Stimulated activated CD4-positive, alpha-beta T cell treated with anti-CD3 and anti-CD28 coated beads, Interleukin-1b, Interleukin-23, amount 100 ng/mL, for 24 hours (primary cell): Measurements from ENCODE around the gene ATP8B1.
"Not testable (repeated sequence)": the region's sequence is repeated elsewhere in the genome, so short reads cannot be mapped to it uniquely, and the experiment has no call there.

Experiments
- DNase-seq, 4 experiments: peaks; one replicate each; pipeline ENCODE4 v3.0.0-alpha.2; 2020; ENCODE audit warnings: low read depth in 4 of 4, low spot score in 1 of 4

The ATP8B1 gene

DNA sequence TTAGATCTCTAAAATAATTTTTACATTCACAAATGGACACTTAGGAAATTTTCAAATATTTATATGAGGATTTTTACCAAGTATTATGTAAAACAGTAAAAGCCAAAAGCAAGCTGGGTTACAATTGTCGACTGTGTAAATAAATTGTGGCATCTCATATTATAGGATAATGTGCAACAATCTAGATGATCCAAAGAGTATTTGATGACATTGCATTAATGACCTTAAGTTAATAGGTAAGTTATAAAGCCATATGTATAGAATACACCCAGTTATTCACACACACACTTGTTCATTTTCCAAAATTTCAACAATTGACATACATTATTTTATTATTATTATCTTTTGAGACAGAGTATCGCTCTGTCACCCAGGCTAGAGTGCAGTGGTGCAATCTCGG, 69.3 kb downstream of the ATP8B1 start:
- DNase-seq, result no peak

DNA sequence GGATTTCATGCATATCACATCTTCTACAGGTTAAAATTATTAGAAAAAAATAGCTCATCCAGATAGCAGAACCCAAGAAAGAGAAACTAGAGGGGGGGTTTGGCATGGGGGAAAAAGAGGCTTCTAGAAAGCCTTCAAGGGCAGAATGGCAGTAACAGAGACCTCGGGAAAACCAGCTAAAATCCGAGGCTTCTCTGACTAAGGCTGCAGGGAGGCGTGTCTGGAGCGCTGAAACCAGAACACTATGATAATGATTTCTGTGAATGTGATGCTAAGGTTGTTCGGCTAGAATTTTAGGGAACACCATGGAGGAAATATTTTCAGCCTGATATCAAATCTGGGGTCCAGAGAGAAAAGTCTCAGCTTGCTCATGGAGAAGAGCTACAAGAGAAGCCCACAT, 73.0 kb downstream of the ATP8B1 start:
- DNase-seq, result no peak

DNA sequence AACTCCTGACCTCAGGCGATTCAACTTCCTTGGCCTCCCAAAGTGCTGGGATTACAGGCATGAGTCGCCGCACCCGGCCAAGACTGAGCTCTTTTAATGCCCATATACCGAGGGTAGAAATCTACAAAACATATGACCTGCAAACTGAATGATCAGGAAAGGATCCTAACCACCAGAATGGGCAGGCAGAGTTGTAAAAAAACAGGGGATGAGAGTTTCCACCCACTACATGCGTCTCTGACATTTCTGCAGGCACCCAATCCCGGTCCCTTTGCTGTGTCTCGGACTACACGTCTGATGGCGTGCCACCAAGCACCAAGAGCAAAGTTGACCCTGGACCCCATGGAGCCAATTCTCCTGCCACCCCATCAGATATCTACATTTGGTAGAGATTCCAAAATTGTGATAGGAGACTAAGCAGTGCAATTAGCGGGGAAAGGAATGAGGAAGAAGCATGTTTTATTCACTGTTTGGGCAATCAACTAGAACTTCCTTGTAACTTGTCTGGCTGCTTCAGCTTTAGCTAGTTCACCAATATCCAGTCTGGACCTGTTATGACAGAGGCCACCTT, 74.1 kb downstream of the ATP8B1 start:
- DNase-seq, result no peak

DNA sequence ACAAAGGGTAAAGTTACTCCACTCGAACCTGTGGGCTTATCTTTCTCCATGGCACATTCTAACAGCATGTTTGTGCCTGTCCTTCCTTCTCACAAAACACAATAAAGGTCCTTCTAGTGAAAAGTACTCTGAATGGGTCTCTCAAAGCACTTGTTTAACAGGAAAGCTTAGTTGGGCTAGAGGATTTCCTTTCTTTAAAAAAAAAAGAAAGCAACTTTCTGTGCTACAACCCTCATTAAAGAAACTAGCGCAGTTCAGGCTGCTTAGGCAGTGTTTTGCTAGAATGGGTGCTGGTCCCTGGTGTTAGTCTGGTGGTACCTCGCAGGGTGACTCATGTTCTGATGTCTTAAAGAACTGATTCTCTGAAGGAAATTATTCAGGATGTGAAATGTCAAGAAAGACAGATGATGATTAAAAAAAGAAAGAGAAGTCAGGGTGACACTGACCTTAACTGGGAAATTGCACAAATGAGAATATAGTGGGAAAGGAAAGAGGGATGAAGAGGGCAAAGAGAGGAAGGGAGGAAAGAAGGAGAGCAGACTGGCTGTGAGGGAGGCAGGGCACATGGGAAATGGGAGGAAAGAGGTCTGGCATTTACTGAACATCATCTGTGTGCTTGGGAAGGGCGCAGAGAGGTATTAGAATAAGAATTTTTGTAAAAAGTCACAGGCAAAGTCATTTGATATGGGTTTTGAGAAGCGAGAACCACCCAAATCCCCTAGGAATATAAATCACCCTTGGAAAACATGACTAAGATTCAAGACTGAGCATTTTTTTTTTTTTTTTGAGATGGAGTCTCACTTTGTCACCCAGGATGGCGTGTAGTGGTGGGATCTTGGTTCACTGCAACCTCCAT, 74.9 kb downstream of the ATP8B1 start:
- DNase-seq, result no peak

DNA sequence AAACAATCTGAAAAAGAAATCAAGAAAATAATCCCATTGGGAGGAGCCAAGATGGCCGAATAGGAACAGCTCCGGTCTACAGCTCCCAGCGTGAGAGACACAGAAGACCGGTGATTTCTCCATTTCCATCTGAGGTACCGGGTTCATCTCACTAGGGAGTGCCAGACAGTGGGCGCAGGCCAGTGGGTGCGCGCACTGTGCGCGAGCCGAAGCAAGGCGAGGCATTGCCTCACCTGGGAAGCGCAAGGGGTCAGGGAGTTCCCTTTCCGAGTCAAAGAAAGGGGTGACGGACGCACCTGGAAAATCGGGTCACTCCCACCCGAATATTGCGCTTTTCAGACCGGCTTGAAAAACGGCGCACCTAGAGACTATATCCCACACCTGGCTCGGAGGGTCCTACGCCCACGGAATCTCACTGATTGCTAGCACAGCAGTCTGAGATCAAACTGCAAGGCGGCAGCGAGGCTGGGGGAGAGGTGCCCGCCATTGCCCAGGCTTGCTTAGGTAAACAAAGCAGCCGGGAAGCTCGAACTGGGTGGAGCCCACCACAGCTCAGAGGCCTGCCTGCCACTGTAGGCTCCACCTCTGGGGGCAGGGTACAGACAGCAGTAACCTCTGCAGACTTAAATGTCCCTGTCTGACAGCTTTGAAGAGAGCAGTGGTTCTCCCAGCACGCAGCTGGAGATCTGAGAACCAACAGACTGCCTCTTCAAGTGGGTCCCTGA, 83.7 kb downstream of the ATP8B1 start:
- not testable (repeated sequence) for DNase-seq

DNA sequence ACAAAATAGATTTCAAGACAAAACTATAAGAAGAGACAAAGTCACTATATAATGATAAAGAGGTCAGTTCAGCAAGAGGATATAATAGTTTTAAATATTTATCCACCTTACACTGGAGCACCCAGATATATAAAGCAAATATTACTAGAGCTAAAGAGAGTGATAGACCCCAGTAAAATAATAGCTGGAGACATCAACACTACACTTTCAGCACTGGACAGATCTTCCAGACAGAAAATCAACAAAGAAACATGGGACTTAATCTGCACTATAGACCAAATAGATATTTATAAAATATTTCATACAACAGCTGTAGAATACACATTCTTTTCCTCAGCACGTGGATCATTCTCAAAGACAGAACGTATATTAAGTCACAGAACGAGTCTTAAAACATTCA, 86.6 kb downstream of the ATP8B1 start:
- no peak for DNase-seq

DNA sequence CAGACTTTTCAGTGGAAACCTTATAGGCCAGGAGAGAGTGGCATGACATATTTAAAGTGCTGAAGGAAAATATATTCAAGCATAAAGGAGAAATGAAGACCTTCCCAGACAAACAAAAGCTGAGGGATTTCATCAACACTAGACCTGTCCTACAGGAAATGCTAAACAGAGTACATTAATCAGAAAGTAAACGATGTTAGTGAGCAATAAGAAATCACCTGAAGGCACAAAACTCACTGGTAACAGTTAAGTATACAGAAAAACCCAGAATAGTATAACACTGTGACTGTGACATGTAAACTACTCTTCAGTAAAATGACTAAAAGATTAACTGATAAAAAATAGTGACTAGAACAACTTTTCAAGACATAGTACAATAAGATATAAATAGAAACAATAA, 87.4 kb downstream of the ATP8B1 start:
- no peak for DNase-seq

DNA sequence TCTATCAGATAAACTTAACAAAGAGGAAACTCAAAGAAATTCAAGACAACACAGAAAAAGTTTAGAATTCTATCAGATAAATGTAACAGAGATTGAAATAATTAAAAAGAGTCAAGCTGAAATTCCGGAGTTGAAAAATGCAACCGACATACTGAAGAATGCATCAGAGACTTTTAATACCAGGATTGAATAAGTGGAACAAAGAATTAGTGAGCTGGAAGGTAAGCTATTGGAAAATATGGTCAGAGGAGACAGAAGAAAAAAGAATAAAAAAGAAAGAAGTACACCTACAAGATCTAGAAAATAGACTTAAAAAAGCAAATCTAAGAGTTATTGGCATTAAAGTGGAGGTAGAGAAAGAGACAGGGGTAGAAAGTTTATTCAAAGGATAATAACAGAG, 88.0 kb downstream of the ATP8B1 start:
- no peak for DNase-seq

DNA sequence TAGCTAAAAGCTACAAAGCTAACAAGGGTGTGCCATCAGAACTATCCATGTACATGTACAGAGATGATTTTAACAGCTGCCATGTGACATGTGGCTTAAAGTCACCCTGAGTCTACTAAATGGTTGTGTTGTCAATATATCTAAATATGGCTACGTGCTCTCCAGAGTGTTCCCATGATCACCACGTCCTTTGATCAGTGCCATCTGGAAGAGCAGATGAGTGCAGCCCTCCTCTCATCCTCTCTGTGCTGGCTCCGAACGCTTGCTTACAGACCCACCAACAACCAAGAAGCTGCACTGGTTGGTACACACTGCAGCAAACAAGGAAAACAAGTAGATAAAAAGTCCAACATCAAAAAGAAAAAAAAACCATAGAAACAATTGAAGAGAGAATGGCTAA, 92.9 kb downstream of the ATP8B1 start:
- no peak for DNase-seq

DNA sequence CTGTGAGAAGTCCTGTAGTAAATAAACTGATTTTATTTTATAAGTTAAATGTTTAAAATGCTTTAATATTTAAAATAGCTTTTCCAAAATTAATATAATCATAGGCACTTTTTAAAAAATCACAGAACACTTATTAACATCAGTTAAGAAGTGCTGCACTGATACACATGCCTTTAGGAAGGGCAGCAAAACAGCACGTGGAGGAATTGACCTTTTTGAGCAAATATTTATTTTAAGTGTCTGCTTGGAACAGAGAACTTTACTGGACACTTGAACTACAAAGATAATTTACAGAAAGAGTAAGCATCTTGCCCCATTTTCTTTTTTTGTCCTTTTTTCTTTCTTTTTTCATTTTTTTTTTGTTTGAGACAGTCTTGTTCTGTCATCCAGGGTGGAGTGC, 93.8 kb downstream of the ATP8B1 start:
- no peak for DNase-seq

DNA sequence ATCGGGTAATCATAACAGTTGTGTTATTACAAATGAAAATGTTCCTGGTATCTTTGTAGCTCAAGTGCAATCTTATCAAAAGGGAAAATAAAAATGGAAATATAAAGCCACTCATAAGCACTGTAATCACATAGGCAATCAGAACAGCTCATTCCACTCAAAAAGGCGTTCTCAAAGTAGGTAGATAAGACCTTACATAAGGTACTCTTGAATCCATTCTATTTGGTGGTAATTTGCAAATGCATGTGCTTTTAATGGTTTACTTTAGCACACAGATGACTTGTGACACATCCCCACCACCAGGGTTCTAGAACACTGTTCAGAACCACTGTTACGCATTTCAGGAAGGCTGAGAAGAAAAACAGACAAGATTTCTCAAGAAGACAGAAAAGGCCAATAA, 94.8 kb downstream of the ATP8B1 start:
- DNase-seq, result no peak

DNA sequence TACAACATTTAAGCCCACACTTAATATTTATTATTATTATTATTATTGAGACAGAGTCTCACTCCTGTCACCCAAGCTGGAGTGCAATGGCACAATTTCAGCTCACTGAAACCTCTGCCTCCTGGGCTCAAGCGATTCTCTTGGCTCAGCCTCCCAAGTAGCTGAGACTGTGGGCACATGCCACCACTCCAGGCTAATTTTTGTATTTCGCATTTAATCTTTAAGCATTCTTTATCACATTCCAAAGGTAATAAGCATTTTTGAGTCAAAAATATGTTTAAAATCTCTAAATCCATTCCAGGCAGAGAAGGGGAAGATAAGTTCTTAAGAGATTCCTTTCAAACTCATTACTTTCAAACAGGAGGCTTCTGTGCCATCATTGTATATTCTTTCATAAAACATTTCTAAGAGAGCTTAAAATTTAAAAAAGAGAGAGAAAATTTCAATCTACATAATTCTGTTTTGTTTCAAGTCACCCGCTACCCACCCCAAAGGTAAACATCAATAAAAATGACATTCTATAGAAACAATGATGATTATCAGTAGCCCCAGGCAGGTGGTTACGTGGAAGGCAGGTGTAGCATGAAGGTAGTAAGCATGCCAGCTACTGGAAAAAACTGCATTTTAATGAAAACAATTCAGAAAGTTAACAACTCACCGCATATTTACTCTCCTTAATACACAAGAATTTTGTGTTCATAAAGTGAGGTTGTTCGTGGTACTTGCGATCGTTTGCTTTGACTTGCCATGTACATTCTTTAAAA, 97.1 kb downstream of the ATP8B1 start:
- DNase-seq, result no peak

DNA sequence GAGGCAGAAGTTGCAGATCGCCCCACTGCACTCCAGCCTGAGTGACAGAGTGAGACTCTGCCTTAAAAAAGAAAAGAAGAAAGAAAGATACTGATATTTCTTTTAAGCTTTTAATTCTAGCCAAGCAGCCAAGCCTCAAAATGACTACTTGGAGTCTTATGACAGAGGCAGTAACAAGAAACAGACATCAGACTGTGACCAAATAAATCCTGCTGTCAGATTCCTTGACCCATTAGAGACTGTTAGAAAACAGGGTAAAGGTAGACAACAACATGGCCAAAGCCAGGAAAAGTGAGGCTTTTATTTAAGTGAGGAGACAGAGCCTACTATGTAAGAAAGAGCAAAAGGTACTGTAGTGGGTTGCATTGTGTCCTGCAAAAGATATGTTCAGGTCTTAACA, 98.1 kb downstream of the ATP8B1 start:
- no peak for DNase-seq

DNA sequence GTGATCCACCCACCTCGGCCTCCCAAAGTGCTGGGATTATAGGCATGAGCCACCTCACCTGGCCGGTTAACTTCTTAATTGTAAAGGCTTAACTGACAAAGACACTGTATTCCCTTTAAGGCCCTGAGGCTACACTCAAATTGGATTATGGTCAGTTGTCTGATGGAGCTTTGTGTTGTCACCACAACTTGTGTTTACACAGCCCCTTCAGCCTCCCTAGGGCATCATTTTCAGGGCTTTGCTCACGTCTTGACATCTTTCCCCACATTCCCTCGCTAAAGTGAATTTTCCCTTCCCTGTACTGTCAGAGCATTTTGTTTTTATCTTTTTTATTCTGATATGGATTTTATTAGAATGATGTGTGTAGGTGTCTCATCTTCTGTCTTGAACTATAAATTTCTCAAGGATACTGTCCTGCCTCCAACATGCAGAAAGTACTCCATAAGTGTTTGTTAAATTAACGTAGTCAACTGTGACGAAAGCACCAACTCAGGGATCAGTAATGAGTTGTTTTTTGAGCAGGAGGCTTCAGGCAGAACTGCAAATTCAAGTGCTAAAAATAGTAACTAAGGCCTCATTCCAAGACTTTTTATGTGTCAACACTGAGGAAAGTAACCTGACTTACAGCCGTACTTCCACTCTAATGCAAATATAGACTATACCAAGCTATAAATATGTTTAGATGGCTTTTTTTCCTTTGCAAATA, 104.4 kb downstream of the ATP8B1 start:
- DNase-seq, result no peak

DNA sequence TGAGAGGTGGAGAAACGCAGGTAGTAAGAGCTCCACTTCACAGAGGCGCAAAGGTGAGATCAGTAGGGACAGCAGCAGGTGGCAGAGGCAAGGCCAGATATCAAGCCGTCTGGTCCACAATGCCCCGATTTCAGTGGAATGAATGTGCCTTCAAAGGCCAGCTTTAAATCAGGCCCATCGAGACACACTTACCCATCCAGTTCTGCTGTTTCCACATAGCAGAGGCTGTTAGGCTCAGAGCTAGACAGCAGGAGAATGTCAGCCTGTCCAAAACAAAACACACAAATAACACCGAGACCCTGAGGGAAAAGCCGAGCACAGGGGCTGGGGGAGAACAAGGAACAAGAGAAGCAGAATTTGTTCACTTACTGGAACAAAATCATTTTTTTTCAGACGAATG, 105.7 kb downstream of the ATP8B1 start:
- no peak for DNase-seq

DNA sequence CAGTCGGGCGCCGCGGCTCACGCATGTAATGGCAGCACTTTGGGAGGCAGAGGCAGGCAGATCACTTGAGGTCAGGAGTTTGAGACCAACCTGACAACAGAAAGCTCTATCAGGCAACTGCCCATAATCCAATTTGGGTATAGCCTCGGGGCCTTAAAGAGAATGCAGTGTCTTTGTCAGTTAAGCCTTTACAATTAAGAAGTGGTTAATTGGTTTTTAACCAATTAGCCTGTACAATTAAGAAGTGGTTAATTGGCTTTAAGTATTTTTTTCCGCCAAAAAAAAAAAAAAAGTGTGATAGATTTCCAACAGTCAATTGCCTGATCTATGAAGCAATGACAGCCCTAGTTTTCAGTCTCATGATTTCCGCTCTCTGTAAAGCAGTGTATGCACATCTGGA, 106.8 kb downstream of the ATP8B1 start:
- no peak for DNase-seq

DNA sequence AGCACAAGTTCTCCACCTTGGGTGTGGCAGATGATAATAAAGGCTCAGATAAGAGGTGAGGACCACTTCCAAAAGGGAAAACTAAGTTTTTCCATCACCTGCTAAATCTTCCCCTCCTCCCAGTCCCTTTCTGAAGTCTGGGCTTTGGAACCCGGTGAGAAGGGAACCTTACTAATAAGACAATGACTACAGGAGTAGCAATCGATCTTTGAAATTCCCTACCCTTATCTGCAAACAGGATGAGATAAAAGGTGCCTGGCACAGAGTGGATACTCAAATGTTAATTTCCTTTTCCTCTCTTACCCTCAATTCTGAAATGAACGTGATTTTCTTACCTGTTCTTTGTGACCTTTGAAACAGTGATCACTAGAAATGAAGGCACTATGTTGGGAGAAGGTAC, 111.8 kb downstream of the ATP8B1 start:
- no peak for DNase-seq

DNA sequence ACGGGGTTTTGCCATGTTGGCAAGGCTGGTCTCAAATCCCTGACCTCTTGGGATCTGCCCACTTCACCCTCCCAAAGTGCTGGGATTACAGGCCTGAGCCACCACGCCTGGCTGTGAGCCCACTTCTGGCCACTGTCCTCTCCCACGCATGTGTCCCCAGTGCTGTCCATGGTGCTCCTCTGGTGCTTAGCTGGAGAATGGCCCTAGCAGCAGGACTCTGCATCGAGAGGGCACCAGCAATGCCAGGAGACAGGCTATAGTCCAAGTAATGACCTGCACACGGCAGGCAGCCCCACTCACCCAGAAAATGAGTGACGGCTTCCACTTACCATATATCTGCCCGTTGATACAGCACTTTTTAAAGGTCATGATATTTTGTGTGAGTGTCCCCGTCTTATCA, 115.1 kb downstream of the ATP8B1 start:
- no peak for DNase-seq

DNA sequence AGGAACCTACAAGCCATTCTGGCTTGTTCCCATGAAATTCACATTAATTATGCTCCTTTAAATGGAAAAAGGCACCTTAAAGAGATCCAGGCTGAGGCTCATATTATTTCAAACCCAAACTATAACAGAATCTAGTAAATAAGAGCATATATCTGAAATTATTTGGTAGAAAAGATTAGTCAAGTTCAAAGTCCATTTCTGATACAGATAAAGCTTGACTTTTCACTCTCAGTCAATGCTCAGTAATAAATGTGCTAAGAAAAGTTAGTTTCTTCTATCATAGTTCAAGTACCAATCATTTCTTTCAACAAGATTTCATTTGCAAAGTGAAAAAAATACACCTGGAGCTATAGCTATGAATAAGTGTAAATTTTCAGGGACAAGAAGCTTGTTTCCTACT, 119.6 kb downstream of the ATP8B1 start:
- DNase-seq, result no peak

DNA sequence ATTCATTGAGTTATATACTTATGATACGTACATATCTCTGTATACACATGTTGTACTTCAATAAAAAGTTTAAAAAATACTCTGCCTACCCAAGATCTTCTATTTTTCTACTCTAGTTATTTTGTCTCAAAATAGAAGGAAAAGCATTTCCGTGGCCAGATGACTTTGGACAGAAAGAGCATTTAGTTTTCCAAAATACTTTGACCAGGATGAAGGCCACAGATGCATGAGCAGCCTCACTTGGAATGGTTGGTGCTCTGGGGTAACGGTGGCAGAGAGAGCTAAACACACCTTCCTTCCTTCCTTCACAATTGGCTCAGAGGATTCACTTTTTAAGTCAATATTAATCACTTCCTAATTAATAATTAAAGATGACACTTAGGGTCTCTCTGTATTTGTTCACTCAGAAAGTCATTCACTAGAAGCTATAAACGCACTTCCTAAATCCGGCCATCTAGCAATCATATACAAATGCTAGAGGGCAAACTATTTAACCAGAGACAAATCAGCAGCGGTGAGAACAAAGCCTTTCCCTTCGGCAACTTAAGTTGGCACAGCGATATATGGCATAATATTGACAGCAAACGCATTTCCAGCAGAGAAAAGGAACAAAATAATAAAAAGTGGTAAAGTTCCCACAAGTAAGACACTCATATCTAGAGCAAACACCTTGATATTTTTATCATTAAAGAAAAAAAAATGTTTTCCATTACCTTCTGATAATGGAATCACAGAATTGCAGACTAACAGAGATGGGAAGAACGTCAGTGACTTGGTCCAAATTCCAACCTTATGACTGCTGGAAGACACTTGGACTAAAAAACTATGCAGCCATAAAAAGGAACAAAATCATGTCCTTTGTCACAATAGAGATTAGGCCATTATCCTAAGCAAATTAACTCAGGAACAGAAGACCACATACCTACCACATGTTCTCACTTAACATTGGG, 125.6 kb downstream of the ATP8B1 start:
- no peak for DNase-seq
